Muscle layer of duodenum (tissue), 2 donors: ENCODE data around the gene RIPK3.
A peak's percentile ranks its signal among the peaks of the same experiment; 100 is the strongest.

Experiments used
- H3K27ac ChIP-seq: one replicate; pipeline ENCODE4 v1.7.0; 2013; ENCODE audit warnings: mild to moderate bottlenecking, low read length
- H3K27me3 ChIP-seq: one replicate; pipeline ENCODE4 v1.7.0; 2013; ENCODE audit warnings: low read depth, mild to moderate bottlenecking, control low read depth, low read length
- H3K36me3 ChIP-seq, 2 donors: one replicate each; pipeline ENCODE4 v1.7.0; 2013; ENCODE audit warnings: low read length in 2 of 2, control low read depth in 1 of 2, mild to moderate bottlenecking in 1 of 2; ENCODE audit not compliant: insufficient read depth in 2 of 2, control insufficient read depth in 1 of 2
- H3K4me1 ChIP-seq, 2 donors: one replicate each; pipeline ENCODE4 v1.7.0; 2013; ENCODE audit warnings: low read length in 2 of 2, mild to moderate bottlenecking in 2 of 2, control low read depth in 1 of 2, moderate library complexity in 1 of 2; ENCODE audit not compliant: insufficient read depth in 2 of 2, control insufficient read depth in 1 of 2
- H3K4me3 ChIP-seq, 2 donors: one replicate each; pipeline ENCODE4 v1.7.0; 2013; ENCODE audit warnings: low read length in 2 of 2, low read depth in 1 of 2, mild to moderate bottlenecking in 1 of 2
- H3K9me3 ChIP-seq, 2 donors: one replicate each; pipeline ENCODE4 v1.7.0; 2013; ENCODE audit warnings: low read length in 2 of 2, control low read depth in 1 of 2, mild to moderate bottlenecking in 1 of 2; ENCODE audit not compliant: control insufficient read depth in 1 of 2
- donor health status: healthy.

The RIPK3 gene

DNA sequence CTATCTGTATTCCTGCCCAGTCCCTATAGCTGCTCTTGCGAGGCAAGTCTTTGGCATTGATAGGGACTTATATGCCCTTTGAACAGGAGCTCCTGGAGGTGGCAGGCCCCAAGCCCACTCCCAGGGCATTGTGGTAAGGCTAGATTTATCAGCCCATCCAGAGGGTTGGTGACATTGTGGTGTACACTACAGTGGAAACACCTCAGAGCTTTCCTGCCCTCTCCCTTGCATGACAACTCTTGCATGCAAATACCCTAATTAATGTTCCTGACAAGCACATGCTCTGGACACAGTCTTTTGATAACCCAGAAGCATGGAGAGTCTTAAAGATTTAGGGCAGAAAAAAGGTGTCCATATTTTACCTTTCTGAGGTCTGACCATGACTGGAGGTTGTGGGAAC lies 815 bp upstream of the RIPK3 start:
- no peak overlapping the region for H3K27ac ChIP-seq
- H3K4me1 ChIP-seq, result peaks cover 0 to 11% of the 10 kb centered on the region in 2 donors
- no peaks in the 10 kb centered on the region for H3K36me3 ChIP-seq
- H3K27me3 ChIP-seq, result no peaks in the 10 kb centered on the region
- H3K9me3 ChIP-seq, result no peaks in the 10 kb centered on the region
- H3K4me3 ChIP-seq, result no peak overlapping the region

DNA sequence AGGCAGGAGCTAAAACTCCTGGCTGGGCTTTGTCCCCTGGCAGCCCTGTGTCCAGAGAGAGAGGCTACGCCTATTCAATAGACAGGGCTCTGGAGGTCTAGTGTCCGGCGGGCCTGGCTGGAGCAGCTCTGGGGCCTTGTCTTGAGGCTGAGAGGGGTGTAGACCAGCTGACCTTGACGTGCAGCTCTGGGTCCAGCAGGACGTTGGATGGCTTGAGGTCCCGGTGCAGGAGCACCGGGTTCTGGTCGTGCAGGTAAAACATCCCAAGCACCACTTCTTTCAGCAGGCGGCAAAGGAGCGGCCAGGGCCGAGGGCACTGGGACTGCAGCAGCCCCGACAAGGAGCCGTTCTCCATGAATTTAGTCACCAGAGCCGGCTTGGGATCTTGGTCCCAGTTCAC lies 948 bp downstream of the RIPK3 start:
- Histone ChIP-seq H3K27me3 (no peaks in the 10 kb centered on the region), H3K36me3 (no peaks in the 10 kb centered on the region), H3K27ac (no peak overlapping the region), H3K9me3 (no peaks in the 10 kb centered on the region), H3K4me1 (peaks cover 5 to 24% of the 10 kb centered on the region in 2 donors), H3K4me3 (peak overlapping the region; percentile 63 to 83)

DNA sequence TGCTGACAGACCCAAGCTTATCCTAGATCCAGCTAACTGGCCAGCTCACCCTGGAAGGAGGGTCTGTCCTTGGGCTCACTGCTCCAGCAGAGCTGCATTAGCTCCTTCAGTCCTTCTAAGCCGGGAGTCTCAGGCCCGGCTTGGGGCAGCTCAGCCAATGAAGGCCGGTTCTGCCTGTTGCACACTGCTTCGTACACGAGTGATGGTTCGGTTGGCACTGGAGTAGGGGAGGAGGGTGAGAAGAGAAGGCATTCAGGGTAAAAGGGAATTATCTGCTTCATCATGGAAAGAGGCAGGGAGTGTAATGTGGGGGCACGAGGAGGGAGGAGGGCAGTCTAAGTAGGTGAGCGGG lies 2.0 kb downstream of the RIPK3 start:
- no peak overlapping the region for H3K4me3 ChIP-seq
- no peaks in the 10 kb centered on the region for H3K36me3 ChIP-seq
- no peaks in the 10 kb centered on the region for H3K27me3 ChIP-seq
- H3K27ac ChIP-seq, result no peak overlapping the region
- peaks cover 6 to 28% of the 10 kb centered on the region in 2 donors for H3K4me1 ChIP-seq
- no peaks in the 10 kb centered on the region for H3K9me3 ChIP-seq

DNA sequence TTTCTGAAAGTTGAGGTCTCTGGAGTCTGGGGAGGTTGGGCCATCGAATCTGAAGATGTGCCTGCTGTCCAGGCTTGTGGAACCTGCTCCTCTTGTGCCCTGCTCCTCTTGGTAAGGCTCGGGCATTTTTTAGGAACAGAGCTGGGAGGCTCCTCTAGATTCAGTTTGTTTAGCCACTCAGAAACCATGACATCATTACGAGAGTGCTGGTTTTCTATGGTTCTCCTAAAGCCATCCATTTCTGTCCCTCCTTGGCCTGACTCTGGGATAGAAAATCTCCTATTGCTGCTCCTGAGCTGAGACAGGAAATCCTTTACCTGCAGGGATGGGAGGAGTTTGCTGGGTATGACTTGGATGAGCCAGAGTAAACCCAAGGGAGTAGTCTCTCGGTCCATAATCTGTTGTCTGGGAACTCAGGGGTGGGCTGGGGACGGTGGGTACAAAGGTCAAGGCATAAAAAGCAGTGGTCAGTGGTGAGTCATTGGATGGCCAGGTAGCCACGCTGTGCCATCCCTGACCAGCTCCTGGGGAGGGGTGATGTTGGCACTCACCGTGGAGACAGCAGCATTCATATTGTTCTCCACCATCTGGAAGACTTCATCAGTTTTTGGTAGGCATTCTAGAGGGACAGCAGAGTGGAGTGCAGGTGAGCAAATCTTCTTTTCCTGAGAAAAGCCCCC lies 2.5 kb downstream of the RIPK3 start:
- Histone ChIP-seq H3K4me3 (no peak overlapping the region), H3K36me3 (no peaks in the 10 kb centered on the region), H3K9me3 (no peaks in the 10 kb centered on the region), H3K4me1 (peaks cover 8 to 33% of the 10 kb centered on the region in 2 donors), H3K27me3 (no peaks in the 10 kb centered on the region), H3K27ac (no peak overlapping the region)

DNA sequence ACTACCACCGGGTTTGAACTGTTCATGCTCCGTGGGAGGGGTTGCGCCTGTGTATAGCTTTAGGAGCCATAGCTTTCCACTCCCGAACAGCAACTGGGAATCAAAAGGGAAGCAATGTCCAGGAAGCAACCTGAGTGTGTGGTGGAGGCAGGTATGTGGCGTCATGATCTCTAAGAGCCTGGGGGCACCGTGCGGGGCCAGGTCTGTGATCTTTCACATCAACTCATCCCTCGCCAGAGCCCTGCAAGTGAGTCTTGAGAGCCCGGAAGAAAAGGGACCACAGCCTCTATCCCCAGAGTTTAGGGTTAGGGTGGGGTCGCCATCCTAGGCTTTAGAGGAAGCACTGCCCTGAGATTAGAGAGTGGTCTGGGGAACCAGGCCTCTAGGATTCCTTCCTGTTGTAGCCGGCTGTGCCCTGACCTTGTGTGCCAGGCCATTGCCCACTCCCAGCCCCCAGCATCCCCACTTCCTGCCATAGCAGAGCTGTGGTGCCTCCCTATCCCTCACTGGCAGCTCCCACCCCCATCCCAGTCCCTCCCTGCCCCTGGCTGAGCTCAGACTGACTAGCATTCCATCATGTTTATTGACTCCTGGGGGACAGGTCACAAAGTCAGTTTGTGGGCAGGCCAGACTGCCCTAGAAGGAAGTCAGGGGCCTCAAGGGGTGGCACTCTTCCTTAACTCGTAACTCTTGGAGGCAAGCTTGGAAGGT lies 4.2 kb downstream of the RIPK3 start:
- H3K9me3 ChIP-seq, result no peaks in the 10 kb centered on the region
- H3K4me3 ChIP-seq, result no peak overlapping the region
- H3K36me3 ChIP-seq, result no peaks in the 10 kb centered on the region
- H3K27ac ChIP-seq, result no peak overlapping the region
- H3K4me1 ChIP-seq, result peaks cover 11 to 40% of the 10 kb centered on the region in 2 donors
- no peaks in the 10 kb centered on the region for H3K27me3 ChIP-seq

DNA sequence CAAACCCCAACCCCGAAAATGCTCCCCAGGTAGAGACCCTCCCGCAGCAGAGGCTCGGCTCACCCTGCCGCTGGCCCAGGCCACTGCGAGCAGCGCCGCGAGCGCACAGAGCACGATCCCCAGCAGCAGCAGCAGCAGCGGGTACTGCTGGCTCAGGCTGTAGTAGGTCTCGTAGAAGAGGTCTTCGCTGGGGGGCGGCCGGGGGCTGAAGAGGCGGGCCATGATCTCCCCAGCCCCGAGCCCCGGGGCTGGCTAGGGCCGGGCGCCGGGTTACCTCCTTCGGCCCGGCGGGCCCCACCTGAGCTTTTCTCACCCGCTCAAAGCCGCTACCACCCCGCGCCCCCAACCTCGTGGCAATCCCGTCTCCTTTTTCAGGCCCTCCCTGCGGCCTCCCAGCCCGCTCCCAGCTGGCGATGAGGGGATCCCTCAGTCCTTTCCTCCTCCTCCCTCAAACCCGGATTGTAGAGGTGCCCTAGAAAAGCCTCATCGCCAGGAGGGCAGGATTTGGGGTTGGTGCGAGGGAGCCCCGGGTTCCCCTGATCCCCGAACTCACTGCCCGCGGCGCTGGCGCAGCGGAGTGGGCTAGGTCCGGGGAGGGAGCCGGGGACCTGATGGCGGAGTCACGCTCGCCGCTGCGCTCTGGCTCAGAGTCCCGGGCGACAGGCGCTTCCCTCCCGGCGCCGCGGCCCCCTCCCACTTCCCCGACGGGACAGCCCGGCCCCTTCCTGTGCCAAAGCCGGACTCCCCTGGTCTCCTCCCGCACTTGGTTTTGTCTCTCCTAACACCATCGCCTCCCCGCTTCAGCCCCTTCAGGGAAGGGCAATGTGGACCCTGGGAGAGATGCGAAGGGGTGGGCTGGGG lies 5.1 kb downstream of the RIPK3 start, which contains the start of gene ADCY4:
Gene ADCY4 (minus strand): TSS at position 641 of the 861 bp plus-strand sequence. CDS start 419 bp downstream, at position 222.
- Histone ChIP-seq H3K36me3 (no peaks in the 10 kb centered on the region), H3K4me1 (peaks cover 11 to 40% of the 10 kb centered on the region in 2 donors), H3K27ac (no peak within 1 kb of the TSS), H3K4me3 (peak within 1 kb of the TSS; percentile 47 to 51), H3K27me3 (no peaks in the 10 kb centered on the region), H3K9me3 (no peaks in the 10 kb centered on the region)

DNA sequence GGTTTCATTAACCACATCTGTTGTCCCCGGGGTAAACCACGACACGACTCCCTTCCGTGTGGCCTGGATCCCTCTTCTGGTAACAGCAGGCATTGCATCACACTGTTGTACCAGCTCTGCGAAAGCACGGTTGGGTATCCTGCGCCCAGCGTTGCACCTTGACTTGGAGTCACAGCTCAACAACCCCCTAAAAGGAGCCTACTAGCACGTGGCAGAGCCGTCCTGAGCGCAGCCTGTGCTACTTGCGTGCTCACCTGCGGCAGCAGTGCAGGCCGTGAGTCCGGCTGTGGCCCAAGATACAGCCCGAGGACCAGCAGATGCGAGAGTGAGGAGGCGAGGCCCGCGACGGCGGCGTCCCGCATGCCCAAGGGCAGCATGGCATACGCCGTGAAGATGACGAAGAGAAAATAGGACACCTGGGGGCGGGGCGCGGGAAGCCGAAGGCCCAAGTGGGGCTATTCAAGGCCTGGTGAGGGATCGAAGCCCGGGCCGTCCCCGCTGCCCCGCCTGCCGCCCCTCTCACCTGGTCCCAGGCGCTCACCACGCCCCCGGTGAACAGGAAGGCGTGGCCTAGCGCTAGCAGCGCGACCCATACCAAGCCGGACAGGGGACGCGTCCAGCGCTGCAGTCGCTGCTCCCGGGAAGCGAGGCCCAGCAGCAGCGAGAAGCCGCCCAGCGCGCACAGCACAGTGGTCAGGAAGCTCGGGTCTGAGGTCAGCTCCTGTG lies 7.4 kb downstream of the RIPK3 start:
- H3K27me3 ChIP-seq, result no peaks in the 10 kb centered on the region
- H3K4me3 ChIP-seq, result peak overlapping the region; percentile 52 to 60
- no peaks in the 10 kb centered on the region for H3K36me3 ChIP-seq
- no peak overlapping the region for H3K27ac ChIP-seq
- H3K9me3 ChIP-seq, result no peaks in the 10 kb centered on the region
- H3K4me1 ChIP-seq, result peaks cover 15 to 37% of the 10 kb centered on the region in 2 donors

- no peak overlapping the region for H3K27ac ChIP-seq
- peaks cover 15 to 41% of the 10 kb centered on the region in 2 donors for H3K4me1 ChIP-seq
- no peaks in the 10 kb centered on the region for H3K36me3 ChIP-seq
- H3K9me3 ChIP-seq, result no peaks in the 10 kb centered on the region
- H3K27me3 ChIP-seq, result no peaks in the 10 kb centered on the region
- peak overlapping the region in 1 of 2 donors; percentile 60 for H3K4me3 ChIP-seq
Measured at GRCh38 chr14:24331731-24332267, 8.0 kb downstream of the RIPK3 start.

DNA sequence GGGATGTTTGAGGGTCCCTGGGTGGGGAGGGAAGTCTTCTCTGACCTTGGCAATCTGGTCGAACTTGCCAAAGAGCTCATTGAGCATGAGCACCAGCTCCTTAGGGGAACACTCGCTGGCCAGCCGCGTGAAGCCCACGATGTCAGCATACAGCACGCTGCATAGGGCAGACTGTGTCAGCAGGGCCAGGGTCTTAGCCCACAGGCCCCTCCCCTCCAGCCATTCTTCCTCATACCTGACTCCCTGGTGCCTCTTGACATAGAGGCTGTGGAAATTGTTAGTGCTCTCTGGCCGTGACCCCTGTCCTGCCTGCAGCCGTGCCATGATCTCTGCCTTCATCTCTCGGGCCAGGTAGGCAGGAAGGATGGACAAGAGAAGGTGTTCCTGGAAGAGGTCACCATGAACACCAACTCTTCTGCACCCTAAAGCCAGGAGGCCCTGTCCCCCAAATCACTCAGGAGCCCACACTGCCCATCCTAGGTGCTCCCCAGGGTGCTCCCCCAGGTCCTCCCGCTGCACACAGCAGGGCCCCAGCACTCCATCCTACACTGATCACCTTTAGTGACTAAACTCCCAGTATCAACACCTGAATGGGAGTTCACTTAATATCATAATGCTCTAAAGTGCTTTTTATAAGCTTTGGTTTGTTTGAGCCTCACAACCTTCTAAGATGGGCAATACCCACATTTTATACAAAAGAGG lies 8.7 kb downstream of the RIPK3 start:
- no peaks in the 10 kb centered on the region for H3K36me3 ChIP-seq
- no peaks in the 10 kb centered on the region for H3K9me3 ChIP-seq
- H3K27ac ChIP-seq, result no peak overlapping the region
- H3K27me3 ChIP-seq, result no peaks in the 10 kb centered on the region
- no peak overlapping the region for H3K4me3 ChIP-seq
- H3K4me1 ChIP-seq, result peaks cover 15 to 41% of the 10 kb centered on the region in 2 donors

GRCh38 chr14:24329736-24330135 lies 10.1 kb downstream of the RIPK3 start:
- H3K36me3 ChIP-seq, result no peaks in the 10 kb centered on the region
- H3K4me3 ChIP-seq, result no peak overlapping the region
- H3K27ac ChIP-seq, result no peak overlapping the region
- no peaks in the 10 kb centered on the region for H3K9me3 ChIP-seq
- H3K4me1 ChIP-seq, result peaks cover 15 to 36% of the 10 kb centered on the region in 2 donors
- no peaks in the 10 kb centered on the region for H3K27me3 ChIP-seq
